Stomach (tissue), 4 donors: ENCODE data around the gene TTL.

Experiments used
- CTCF ChIP-seq, 7 experiments: fragments of 450-650 bp in 4 of 7; fragments of 200-600 bp in 3 of 7; sonication (generic) in 3 of 7; IDR thresholded peaks; one replicate each; pipeline ENCODE4 v1.5.1; 2016 to 2019; ENCODE audit warnings: antibody characterized with exemption in 7 of 7, control low read depth in 2 of 7, mild to moderate bottlenecking in 1 of 7
- EP300 ChIP-seq: sonication (generic); formaldehyde crosslinking; IDR thresholded peaks from one replicate; pipeline ENCODE4 v1.6.1; 2017; ENCODE audit warnings: antibody characterized with exemption
- POLR2A ChIP-seq, 4 donors: fragments of 450-650 bp; IDR thresholded peaks; one replicate each; pipeline ENCODE4 v1.6.1; 2016; ENCODE audit warnings: antibody characterized with exemption in 4 of 4, control low read depth in 2 of 4, mild to moderate bottlenecking in 1 of 4, moderate library complexity in 1 of 4
- POLR2AphosphoS5 ChIP-seq, 3 donors: sonication (generic); formaldehyde crosslinking; IDR thresholded peaks; one replicate each; pipeline ENCODE4 v1.6.1; 2016; ENCODE audit warnings: antibody characterized with exemption in 3 of 3

GRCh38 chr2:112487444-112487961 is 5.5 kb downstream of the TTL start:
- TF ChIP-seq CTCF (IDR thresholded peaks at IDR 0.05) (no peak), POLR2A (IDR thresholded peaks at IDR 0.05) (no peak), EP300 (no peak), POLR2AphosphoS5 (IDR thresholded peaks at IDR 0.05) (no peak)
